GM19351 (cell line): Measurements from ENCODE around the gene SEC11C.

Source experiments
- ATAC-seq: cut with Tn5 transposase; IDR thresholded peaks from one replicate; pipeline ENCODE4 v1.9.1; 2021; ENCODE audit warnings: mild to moderate bottlenecking, moderate library complexity; ENCODE audit not compliant: unreplicated experiment

Gene SEC11C

DNA sequence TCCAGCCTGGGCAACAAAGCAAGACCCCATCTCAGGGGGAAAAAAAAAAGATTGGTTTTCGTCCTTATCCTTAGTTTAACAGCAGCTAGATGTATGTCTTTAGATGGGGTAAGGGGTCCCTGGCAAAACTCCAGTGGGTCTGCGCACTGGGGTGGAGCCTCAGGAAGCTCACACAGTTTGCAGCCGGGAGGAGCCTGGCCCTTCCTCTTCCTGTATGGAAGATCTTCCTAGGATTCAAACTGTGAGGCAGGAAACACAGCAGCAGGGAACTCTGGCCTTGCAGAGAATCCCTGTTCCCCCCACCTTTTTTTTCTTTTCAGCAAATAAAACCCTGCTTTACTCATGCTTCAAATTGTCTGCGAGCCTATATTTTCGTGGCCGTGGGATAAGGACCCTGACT is 67.8 kb downstream of the SEC11C start:
- ATAC-seq, result no peak
